ENCODE data around the gene NKD2.
"Not testable (repeated sequence)": the region's sequence is repeated elsewhere in the genome, so short reads cannot be mapped to it uniquely, and the experiment has no call there.

The NKD2 gene

GRCh38 chr5:1073239-1074102, 64.9 kb downstream of the NKD2 start:
- DNase-seq (ENCODE audit: low read depth), result no peak

DNA sequence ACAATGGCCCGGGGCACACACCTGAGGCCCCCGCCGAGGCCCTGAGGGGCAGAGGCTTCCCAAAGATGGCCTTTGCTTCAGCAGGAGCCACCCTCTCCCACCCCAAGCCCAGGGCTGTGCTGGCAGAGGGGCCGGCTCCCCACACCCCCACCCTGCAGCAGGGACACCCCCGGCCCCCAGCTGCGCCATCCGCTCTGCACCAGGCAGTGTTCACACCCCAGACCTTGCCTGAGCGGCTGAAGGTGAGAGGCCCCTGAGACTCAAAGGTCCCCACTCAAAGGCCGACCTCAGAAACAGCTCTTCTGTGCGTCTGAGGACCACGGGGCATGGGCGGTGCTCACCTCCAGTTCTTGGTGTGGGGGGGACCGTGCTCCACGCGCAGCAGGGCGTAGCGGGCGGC, 65.6 kb downstream of the NKD2 start:
- DNase-seq (ENCODE audit: low read depth), result no peak

DNA sequence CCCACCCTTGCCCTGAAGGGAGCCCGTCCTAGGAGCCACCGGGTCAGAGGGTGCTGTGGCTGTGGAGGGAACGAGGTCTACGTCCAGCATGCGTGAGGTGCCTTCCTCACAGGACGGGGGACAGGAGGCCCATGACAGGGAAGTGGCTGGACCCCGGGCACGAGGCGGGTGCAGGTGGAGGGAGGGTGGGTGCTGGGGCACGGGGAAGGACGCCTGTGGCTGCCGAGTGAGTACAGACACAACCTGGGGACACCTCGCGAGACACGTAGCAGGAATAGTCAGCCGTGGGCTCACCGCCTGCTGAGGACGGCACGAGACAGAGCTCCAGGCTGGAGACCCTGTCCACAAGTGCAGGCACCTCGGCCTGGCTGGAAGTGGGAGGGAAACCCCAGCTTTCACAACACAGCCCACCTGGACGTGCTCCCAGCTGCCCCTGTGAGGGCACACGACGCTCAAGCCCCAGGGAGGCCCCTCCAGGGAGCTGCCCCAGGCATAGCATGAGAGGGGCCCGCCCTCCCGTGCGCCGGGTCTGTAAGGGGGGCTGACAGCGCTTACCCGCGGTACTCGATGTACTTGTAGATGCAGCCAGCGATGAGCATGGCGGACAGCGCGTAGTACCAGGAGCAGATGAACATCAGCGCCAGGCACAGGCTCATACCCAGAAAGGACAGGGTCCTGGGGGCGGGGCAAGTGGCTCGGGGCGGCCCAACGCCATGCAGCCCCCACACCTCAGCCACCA, 66.4 kb downstream of the NKD2 start:
- no peak for DNase-seq (ENCODE audit: low read depth)

DNA sequence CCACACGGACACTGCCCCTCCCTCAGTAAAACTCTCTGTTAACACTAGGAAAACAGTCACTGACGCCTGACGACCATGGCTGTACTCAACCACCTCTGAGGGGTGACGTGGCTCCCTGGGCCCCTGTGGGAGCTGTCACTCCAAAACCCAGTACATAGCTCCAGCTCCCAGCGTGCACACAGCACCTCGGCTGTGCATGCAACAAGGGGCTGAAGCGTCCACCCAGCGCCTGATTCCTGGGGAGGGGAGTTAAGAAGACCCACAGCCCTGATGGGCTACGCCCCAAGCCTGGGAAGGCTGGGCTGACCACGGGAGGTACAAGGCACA, 66.9 kb downstream of the NKD2 start:
- DNase-seq (ENCODE audit: low read depth), result no peak

DNA sequence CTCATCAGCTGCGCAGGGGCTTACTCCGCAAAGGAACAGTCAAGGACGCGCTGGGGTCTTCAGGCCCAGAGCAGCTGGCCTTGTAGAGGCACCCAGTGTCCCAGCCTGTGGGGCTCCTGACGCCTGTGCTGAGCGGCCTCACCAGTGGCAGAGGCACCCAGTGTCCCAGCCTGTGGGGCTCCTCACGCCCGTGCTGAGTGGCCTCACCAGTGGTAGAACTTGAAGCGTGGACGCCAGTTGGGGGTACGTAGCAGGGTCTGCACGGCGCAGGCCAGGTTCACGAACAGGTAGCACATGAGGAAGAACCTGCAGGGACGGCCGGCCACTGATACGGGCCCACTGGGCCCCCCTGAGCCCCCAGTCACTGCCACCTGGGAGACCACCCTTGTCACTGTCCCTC, 67.3 kb downstream of the NKD2 start:
- DNase-seq (ENCODE audit: low read depth), result no peak

GRCh38 chr5:1076406-1076805, 67.8 kb downstream of the NKD2 start:
- no peak for DNase-seq (ENCODE audit: low read depth)

DNA sequence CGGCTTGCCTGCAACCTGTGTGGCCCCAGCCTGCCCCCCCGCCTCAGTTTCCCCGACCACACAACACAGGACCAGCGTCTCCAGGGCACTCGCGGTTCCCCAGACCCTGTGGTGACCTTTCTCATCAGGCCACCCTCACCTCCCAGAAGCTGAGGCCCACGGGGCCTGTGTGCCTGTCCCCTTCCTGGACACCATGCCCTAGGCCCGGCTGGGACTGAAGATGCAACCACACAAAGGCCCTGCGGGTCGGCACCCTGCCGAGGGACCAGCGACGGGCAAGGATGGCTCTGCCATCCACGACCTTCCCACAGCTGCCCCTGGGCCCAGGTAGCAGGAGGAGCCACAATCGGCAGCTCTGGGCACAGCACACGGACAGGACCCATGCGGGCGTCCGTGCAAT, 68.4 kb downstream of the NKD2 start:
- DNase-seq (ENCODE audit: low read depth), result no peak

DNA sequence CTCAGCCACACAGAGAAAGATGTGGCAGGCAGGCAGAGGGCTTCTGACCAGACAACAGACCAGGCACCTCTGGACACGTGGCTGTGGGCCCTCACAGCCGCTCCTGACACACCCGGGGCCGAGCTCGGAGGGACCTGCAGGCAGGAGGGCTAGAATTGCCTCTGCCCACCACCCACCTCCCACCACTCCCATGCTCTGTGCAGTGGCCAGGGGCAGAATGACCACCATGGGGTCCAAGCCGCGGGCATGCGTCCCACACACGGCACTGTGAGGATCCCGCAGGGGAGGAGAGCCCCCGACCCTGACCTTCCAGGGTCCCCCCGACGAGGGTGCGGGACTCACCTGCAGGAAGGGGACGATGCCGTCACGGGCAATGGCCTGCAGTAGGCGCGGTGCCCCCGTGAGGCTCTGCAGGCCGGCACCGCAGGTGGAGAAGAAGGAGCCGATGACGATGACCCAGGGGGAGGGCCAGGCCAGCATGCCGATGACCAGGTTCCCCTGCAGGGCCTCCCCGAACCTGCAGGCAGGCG, 69.0 kb downstream of the NKD2 start:
- DNase-seq (ENCODE audit: low read depth), result no peak

DNA sequence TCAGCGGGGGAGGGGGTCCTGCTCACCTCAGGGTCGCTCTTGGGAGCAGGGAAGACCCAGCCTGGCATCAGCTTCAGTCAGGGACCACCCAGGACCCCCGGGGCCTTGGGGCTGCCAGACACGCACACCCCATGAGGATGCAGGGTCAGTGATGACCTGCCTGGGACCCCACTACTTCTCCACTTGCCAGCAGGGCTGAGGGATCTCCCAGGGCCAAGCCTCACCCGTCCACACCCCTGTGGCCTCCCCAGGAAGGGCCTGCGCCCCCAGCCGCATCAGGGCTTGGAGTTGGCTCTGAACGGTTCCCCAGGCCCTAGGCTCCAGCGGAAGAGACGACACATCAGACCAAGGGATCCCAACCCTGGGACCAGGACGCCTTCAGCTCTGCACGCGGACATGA, 69.6 kb downstream of the NKD2 start:
- no peak for DNase-seq (ENCODE audit: low read depth)

- DNase-seq (ENCODE audit: low read depth), result no peak
Observed at GRCh38 chr5:1078851-1079250, 70.2 kb downstream of the NKD2 start.

- DNase-seq (ENCODE audit: low read depth), result no peak
Observed at GRCh38 chr5:1079486-1079885, 70.9 kb downstream of the NKD2 start.

GRCh38 chr5:1079961-1080360, 71.4 kb downstream of the NKD2 start:
- DNase-seq (ENCODE audit: low read depth), result no peak

DNA sequence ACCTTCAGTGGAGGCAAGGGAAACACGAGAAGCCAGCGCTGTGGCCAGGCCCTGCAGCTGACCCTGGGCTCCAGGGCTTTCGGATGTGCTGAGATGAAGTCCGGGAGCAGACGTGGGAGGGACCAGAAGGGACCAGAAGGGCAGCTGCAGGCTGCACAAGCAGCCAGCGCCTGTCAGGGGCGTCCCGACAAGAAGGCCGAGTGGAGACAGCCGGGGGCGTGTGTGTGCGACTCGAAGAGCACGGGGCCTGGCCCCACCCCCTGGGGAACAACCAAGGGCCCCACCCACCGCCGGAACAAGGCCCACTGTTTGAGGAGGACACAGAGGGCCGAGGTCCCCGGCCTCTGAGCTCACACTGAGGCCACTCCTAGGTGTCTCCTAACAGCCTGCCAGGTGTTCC, 71.8 kb downstream of the NKD2 start:
- no peak for DNase-seq (ENCODE audit: low read depth)

- no peak for DNase-seq (ENCODE audit: low read depth)
Observed at GRCh38 chr5:1081519-1081918, 72.9 kb downstream of the NKD2 start.

- not testable (repeated sequence) for DNase-seq (ENCODE audit: low read depth)
Observed at GRCh38 chr5:1083026-1083425, 74.4 kb downstream of the NKD2 start.

DNA sequence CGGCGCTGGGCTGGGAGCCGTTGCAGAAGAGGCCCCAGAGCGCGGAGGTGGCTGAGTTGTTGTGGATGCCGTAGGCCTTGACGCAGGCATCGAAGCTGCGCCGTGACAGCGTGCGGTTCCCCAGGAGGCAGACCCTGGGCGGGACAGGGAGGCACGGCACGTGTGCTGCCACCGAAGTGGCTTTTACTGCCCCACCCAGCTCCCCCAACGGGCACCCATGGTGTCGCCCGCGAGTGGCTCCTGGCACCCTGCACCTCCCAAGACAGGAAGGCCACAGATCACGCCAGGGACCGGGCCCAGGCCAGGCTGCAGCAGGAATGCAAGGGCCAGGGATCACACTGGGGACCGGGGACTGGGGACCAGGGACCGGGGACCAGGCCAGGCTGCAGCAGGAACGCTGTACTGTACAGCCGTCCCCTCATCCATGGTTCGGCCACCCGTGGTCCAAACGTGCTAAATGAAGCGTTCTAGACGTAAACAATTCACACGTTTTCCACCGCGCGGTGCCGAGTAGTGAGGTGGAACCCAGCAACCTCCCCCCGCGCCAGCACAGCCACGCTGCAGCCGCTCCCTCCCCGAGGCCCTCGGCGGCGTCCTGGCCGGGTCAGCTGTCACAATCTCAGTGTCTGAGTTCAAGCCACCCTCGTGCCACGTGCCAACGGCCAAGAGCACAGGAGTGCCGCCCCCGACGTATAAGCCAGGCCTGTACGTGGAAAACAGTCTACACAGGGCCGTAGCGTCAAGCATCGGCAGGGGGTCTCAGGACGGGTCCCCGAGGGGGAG, 75.4 kb downstream of the NKD2 start:
- DNase-seq (ENCODE audit: low read depth), result no peak

DNA sequence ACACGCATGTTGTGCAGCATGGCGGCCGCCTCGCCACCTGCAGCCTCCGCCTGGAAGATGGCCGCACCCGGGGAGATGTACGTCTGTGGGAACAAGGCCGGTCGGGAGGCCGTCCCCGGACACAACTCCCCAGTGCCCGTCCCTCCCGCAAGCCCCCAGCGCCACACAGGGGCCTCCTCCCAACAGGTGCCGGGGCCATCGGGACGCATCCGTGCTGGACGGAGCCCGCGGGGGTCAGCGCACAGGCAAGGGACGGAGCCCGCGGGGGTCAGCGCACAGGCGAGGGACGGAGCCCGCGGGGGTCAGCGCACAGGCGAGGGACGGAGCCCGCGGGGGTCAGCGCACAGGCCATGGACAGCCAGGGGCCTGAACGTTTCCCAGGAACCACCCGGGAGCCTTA, 76.8 kb downstream of the NKD2 start:
- no peak for DNase-seq (ENCODE audit: low read depth)

DNA sequence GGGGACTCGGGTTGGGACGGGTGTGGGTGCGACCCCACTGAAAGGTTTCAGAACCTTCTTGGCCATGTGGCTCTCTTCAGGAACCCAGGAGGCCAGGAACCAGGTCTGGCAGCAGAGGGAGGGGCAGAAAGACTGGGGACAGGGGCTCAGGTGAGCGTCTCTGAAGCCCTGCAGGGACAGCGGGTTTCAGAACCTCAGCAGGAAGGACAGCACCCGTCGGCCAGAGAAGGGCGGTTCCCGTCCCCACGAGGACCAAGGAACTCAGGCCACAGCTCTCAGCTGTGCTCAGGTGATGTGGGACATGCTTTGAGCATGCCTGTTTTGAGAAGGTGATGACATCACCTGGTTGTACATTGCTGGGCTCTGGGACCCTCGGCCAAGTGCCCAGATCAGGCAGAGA, 77.5 kb downstream of the NKD2 start:
- no peak for DNase-seq (ENCODE audit: low read depth)

GRCh38 chr5:1086871-1087270, 78.3 kb downstream of the NKD2 start:
- DNase-seq (ENCODE audit: low read depth), result no peak

GRCh38 chr5:1087428-1087827, 78.8 kb downstream of the NKD2 start:
- DNase-seq (ENCODE audit: low read depth), result no peak

DNA sequence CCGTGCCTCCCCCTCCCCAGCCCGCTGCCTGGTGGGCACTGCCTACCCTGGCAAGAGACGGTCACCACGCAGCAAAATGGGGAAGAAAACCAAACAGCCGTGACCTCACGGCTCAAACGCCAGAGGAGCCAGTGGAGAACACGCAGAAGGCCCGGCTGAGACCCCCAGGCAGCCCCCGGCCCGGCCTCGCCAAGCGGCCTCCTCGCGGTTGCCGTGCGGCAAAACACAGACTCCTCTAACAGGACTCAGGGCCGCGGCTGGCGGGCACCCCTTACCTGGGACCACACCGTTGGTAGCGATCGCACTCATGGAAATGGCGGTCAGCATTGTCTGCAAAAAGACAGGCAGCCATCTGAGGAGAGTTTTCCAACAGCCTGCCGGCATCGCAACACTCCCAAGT, 79.4 kb downstream of the NKD2 start:
- DNase-seq (ENCODE audit: low read depth), result no peak
